ENCODE measurements around the gene BEND4. TPM values are rescaled to one million over a fixed set of nuclear protein-coding genes. Genes with fewer than 3 reads are reported as not detected.

The BEND4 gene
- total RNA-seq (2022; extraction: Qiagen RNA extraction) = 0.02 TPM in 2 of 5 replicates, not detected in the others

DNA sequence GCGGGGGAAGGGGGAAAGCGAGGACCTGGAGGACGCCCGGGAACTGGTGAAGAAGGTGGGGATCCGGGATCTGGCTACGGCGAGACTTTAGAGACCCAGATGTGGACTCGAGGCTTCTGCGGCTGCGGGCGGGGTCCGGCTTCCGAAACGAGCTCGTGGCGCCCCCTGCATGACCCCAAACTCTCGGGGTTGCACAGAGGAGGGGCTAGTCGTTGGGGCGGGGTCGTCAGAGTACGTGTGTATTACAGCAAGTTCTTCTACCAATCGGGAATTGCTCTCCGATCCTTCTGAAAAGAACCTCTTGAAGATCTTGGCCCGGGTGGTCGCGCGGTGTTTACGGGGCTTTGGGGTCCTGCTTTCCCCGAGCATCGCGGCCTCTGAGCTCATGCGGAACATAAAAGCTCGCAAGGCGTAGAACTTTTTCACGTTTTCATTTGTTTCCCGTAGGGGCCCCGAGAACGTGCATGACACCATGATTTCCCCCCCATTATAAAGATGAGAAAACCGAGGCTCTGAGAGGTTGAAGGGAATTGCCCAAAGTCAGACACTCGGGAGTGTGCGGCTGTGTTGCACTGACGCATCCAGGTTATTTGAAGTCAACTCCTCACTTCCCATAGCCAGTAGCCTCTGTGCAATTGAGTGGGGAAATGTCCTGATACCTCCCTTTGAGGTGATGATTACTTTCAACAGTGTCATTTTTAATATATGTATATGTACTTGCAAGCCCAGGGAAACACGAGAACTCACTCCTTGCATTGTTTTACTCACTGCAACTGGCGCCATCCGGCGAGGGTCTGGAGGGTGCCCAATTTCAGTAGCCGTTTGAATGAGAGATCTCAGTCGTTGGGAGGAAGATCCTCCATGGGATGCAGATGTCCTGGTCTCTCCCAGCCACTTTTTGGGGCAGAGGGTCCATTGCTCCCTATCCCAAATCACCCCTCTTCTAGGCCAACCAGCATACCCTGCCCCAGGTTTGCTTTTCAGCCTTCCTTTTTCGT is at the start of gene BEND4:
TSS of gene BEND4 (minus strand) at position 149 of the 998 bp plus-strand sequence. CDS start 512 bp downstream, outside the sequence.

Other genes with a start within 250 kb of the BEND4 start
- gene TMEM33, start 217.2 kb downstream of the BEND4 start, total RNA-seq (2022; extraction: Qiagen RNA extraction) = 31.8 to 48.1 TPM (median 45.6 TPM) in 5 replicates
- 0.12 to 0.19 TPM (median 0.15 TPM) in 5 replicates for gene DCAF4L1, start 170.9 kb downstream of the BEND4 start, total RNA-seq (2022; extraction: Qiagen RNA extraction)
- gene SLC30A9, start 162.1 kb downstream of the BEND4 start, total RNA-seq (2022; extraction: Qiagen RNA extraction) = 21.0 to 31.0 TPM (median 27.0 TPM) in 5 replicates
- not detected in 5 replicates for gene SHISA3, start 244.8 kb upstream of the BEND4 start, total RNA-seq (2022; extraction: Qiagen RNA extraction)